HG02973 (cell line): ENCODE measurements around the gene IL12B.
"Not testable (repeated sequence)": the region's sequence is repeated elsewhere in the genome, so short reads cannot be mapped to it uniquely, and the experiment has no call there.

Experiments used
- ATAC-seq: cut with Tn5 transposase; IDR thresholded peaks from one replicate; pipeline ENCODE4 v1.9.1; 2021; ENCODE audit warnings: moderate library complexity; ENCODE audit not compliant: unreplicated experiment

IL12B gene

GRCh38 chr5:159301466-159301865, 28.8 kb downstream of the IL12B start:
- no peak for ATAC-seq

- not testable (repeated sequence) for ATAC-seq
These were observed 33.0 kb downstream of the IL12B start for GRCh38 chr5:159297300-159297699.

DNA sequence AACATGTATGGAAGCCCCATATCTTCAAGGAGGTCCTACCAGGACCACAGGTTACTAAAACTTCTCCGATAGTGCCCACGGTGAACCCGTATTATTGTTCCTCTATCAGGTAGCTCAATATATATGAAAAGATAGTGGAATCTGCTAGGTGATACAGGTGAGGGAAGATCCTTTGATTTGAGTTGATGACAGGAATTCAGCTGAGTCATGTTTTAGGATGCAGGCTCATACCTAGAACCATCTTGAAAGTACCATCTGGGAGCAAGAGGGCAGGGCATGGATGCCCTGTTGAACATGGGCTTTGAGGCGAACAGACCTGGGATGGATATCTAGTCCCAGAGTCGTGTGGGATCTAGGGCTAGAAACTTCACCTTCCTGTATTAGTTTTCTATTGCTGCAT, 35.4 kb downstream of the IL12B start:
- no peak for ATAC-seq

DNA sequence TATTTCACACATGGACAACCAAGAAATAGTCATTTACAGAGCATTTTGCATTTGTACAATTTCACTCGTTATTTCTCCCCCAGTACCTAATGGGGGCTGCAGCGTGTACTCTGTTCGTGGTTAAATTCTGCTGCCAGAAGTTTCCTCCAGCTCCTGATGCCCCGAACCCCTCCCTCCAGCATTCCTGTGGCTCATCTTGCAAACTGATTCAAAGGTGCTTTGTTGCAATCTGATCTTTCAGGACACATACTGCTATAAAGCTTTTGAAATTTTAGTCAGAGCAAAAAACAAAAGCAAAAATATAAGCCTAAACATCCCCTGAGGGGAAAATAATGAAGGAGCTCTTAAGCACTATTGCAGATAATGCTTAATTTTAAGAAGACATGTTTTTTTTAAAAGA, 39.5 kb downstream of the IL12B start:
- no peak for ATAC-seq

GRCh38 chr5:159286420-159287035, 43.8 kb downstream of the IL12B start:
- no peak for ATAC-seq

DNA sequence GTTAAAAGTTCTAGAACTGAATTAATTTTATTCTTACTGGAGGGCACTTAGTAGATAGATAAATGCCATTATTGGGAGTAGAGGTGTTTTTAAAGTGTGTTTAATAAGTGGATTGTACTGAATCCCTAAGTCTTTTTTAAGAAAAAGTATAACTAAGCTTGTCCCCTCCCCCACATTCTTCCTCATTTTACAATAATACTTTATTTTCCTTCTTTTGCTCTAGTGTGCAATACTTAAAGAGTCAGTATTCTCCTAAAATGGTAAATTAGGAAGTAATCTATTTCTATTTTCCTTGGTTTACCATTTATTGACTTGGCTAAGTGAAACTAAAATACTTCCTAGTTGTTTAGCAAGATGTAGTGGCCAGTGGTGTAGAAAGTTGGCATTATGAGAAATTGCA, 55.6 kb downstream of the IL12B start:
- no peak for ATAC-seq

GRCh38 chr5:159273923-159274322, 56.4 kb downstream of the IL12B start:
- ATAC-seq: no peak

DNA sequence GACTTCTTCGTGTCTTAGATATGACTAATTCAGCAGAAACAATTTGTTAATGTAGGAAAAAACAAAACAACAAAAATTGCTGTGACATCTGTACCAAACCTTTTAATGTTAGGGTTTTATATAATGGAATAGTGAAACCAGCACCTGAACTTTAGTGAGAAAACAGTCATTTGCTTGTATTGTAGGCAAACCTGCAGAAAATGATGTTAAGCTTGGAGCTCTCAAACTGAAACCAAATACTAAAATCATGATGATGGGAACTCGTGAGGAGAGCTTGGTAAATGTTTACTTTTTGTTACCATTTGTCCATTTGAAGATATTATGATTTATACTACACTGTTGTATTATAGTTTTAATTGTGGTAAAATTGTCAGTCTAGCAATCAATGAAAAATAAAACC, 60.6 kb downstream of the IL12B start:
- ATAC-seq: no peak

DNA sequence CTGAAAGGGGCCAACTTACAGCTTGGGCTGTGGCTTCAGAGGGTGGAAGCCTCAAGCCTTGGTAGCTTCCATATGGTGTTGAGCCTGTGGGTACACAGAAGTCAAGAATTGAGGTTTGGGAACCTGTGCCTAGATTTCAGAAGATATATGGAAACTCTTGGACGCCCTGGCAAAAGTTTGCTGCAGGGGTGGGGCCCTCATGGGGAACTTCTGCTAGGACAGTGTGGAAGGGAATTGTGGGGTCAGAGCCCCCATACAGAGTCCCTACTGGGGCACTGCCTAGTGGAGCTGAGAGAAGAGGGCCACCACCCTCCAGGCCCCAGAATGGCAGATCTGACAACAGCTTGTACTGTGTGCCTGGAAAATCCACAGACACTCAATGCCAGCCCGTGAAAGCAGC, 63.5 kb downstream of the IL12B start:
- not testable (repeated sequence) for ATAC-seq
